Transverse colon (tissue), 4 donors: Measurements from ENCODE around the gene SLC24A3. TPM values are rescaled to one million over a fixed set of nuclear protein-coding genes. Genes with fewer than 3 reads are reported as not detected.

ENCODE experiments used
- DNase-seq: peaks from one replicate; pipeline ENCODE4 v3.0.0-alpha.2; 2019
- H3K27ac ChIP-seq, 4 donors: fragments of 200-600 bp; sonication (generic); 2 replicates each; pipeline ENCODE4 v1.5.1; 2016 to 2018; ENCODE audit warnings: inconsistent platforms in 4 of 4
- H3K27me3 ChIP-seq: fragments of 200-600 bp; sonication (generic); 2 replicates; pipeline ENCODE4 v1.5.1; 2017; ENCODE audit warnings: inconsistent platforms
- H3K36me3 ChIP-seq, 4 donors: fragments of 200-600 bp; sonication (generic); 2 replicates each; pipeline ENCODE4 v1.5.1; 2017 to 2019; ENCODE audit warnings: inconsistent platforms in 4 of 4
- H3K4me1 ChIP-seq, 4 donors: fragments of 200-600 bp; sonication (generic); 2 replicates each; pipeline ENCODE4 v1.5.1; 2017 to 2020; ENCODE audit warnings: inconsistent platforms in 4 of 4
- H3K4me3 ChIP-seq, 4 donors: fragments of 200-600 bp; sonication (generic); 1 replicate in 1 of 4; 2 replicates in 3 of 4; pipeline versions ENCODE4 v1.5.1 to v1.6.1; 2017 to 2019; ENCODE audit warnings: inconsistent platforms in 4 of 4
- H3K9me3 ChIP-seq, 2 donors: fragments of 200-600 bp; sonication (generic); 2 replicates each; pipeline ENCODE4 v1.5.1; 2017 to 2019; ENCODE audit warnings: inconsistent platforms in 2 of 2
- CTCF ChIP-seq, 5 experiments: fragments of 200-600 bp in 3 of 5; fragments of 450-650 bp in 2 of 5; sonication (generic) in 3 of 5; IDR thresholded peaks; 1 replicate in 2 of 5; 2 replicates in 3 of 5; pipeline ENCODE4 v1.5.1; 2016 to 2017; ENCODE audit warnings: antibody characterized with exemption in 5 of 5, inconsistent platforms in 3 of 5, mild to moderate bottlenecking in 2 of 5, moderate library complexity in 1 of 5
- EP300 ChIP-seq: sonication (generic); formaldehyde crosslinking; IDR thresholded peaks from one replicate; pipeline ENCODE4 v1.6.1; 2017; ENCODE audit warnings: antibody characterized with exemption, low read depth
- POLR2A ChIP-seq: fragments of 450-650 bp; IDR thresholded peaks from one replicate; pipeline ENCODE4 v1.6.1; 2016; ENCODE audit warnings: antibody characterized with exemption, mild to moderate bottlenecking, moderate library complexity
- POLR2AphosphoS5 ChIP-seq, 3 donors: sonication (generic); formaldehyde crosslinking; IDR thresholded peaks; one replicate each; pipeline ENCODE4 v1.6.1; 2016; ENCODE audit warnings: antibody characterized with exemption in 3 of 3
- WGBS, 2 donors: methylation state at CpG; one replicate each; pipeline ENCODE4 v1.1.5; 2018; ENCODE audit warnings: low coverage in 1 of 2; 5-methylcytosine and 5-hydroxymethylcytosine counted together
- in situ Hi-C, 4 donors: fragments of 200-750 bp; cut with MboI; loops; one replicate each; pipeline versions ENCODE4 v1.15.0 to v1.15.1; 2017; ENCODE audit warnings: low sequenced_read_pairs in 3 of 4, low pct_ligation_motif_present in 1 of 4, low pct_unique_long_range_greater_than_20kb in 1 of 4
- intact Hi-C: fragments of 100-400 bp; cut with DNase I; formaldehyde crosslinking; loops from one replicate; pipeline ENCODE4 v1.15.1; 2023; ENCODE audit warnings: low total_unique reads
- total RNA-seq, 4 donors: library from RNA; depleted of rRNA; stranded (reverse); fragments of >200 nt; gene quantifications; one replicate each; pipeline ENCODE4 v1.1.0, GENCODE V29; 2016

SLC24A3 gene
- 1 to 10 TPM; 4.4 to 6.7 (median 4.6) TPM for total RNA-seq

GRCh38 chr20:19212469-19212815 is at the start of gene SLC24A3:
Gene SLC24A3 (plus strand): TSS chr20:19212642.
- Histone ChIP-seq H3K4me1 (peaks cover 0 to 21% (median 19%) of the 10 kb centered on the region in 4 donors), H3K27me3 (peaks cover 26% of the 10 kb centered on the region), H3K9me3 (no peaks in the 10 kb centered on the region), H3K4me3 (peak within 1 kb of the TSS; percentile 38 to 72 (median 60)), H3K27ac (peak within 1 kb of the TSS; percentile 75 to 83 (median 80)), H3K36me3 (no peaks in the 10 kb centered on the region)
- 4% methylated on average over 17 of the region's 61 CpGs; no CpG with 5 or more reads in 1 of the 2 donors for WGBS, 2 donors
- intact Hi-C loops, result loop anchor here (5.0 kb wide), 1 partner anchor 370 kb away; no protein-coding TSS in a partner anchor
- in situ Hi-C loops, result loop anchor here in 3 of 4 donors (25.0 kb wide), 4 partner anchors 300 to 575 kb away; no protein-coding TSS in a partner anchor
- DNase-seq, result peak; percentile 19
- TF ChIP-seq POLR2A (no peak), EP300 (no peak), CTCF (IDR thresholded peaks at IDR 0.05) (no peak), POLR2AphosphoS5 (IDR thresholded peaks at IDR 0.05) (no peak)

- Histone ChIP-seq H3K27me3 (no peaks in the 10 kb centered on the region), H3K4me1 (peaks cover 0 to 12% (median 0%) of the 10 kb centered on the region in 4 donors), H3K36me3 (no peaks in the 10 kb centered on the region), H3K4me3 (no peak overlapping the region), H3K9me3 (peaks cover 0 to 6% of the 10 kb centered on the region in 2 donors), H3K27ac (no peak overlapping the region)
- in situ Hi-C loops, result no loop called here
- TF ChIP-seq CTCF (IDR thresholded peaks at IDR 0.05) (no peak), POLR2A (no peak), POLR2AphosphoS5 (IDR thresholded peaks at IDR 0.05) (no peak), EP300 (no peak)
- intact Hi-C loops, result no loop called here
- no peak for DNase-seq
Measured at GRCh38 chr20:19170148-19170547, 42.3 kb upstream of the SLC24A3 start.

GRCh38 chr20:19172637-19173036 is 39.8 kb upstream of the SLC24A3 start:
- WGBS, 2 donors, result 62% methylated on average over 1 of the region's 1 CpG; no CpG with 5 or more reads in 1 of the 2 donors
- H3K27me3 ChIP-seq, result no peaks in the 10 kb centered on the region
- peak overlapping the region in 2 of 4 donors; percentile 16 to 25 for H3K27ac ChIP-seq
- H3K4me1 ChIP-seq, result peaks cover 0 to 12% (median 0%) of the 10 kb centered on the region in 4 donors
- TF ChIP-seq POLR2A (no peak), POLR2AphosphoS5 (IDR thresholded peaks at IDR 0.05) (no peak), CTCF (IDR thresholded peaks at IDR 0.05) (no peak), EP300 (no peak)
- no peaks in the 10 kb centered on the region for H3K36me3 ChIP-seq
- in situ Hi-C loops, result no loop called here
- peaks cover 0 to 5% of the 10 kb centered on the region in 2 donors for H3K9me3 ChIP-seq
- H3K4me3 ChIP-seq, result no peak overlapping the region
- intact Hi-C loops, result no loop called here
- DNase-seq, result no peak

- TF ChIP-seq EP300 (no peak), POLR2AphosphoS5 (IDR thresholded peaks at IDR 0.05) (no peak), POLR2A (no peak), CTCF (IDR thresholded peaks at IDR 0.05) (no peak)
- WGBS, 2 donors, result 86% methylated on average over 1 of the region's 1 CpG; no CpG with 5 or more reads in 1 of the 2 donors
- Histone ChIP-seq H3K9me3 (no peaks in the 10 kb centered on the region), H3K27me3 (no peaks in the 10 kb centered on the region), H3K4me3 (no peak overlapping the region), H3K27ac (no peak overlapping the region), H3K4me1 (peaks cover 0 to 12% (median 0%) of the 10 kb centered on the region in 4 donors), H3K36me3 (no peaks in the 10 kb centered on the region)
- in situ Hi-C loops, result no loop called here
- intact Hi-C loops, result no loop called here
- DNase-seq, result no peak
Measured at GRCh38 chr20:19176470-19177052, 35.9 kb upstream of the SLC24A3 start.
